Body of pancreas (tissue), 4 donors: Measurements from ENCODE around the gene DNAH8.

Experiments
- POLR2A ChIP-seq, 3 donors: fragments of 450-650 bp; IDR thresholded peaks; one replicate each; pipeline ENCODE4 v1.6.1; 2016; ENCODE audit warnings: antibody characterized with exemption in 3 of 3, mild to moderate bottlenecking in 2 of 3
- TF ChIP-seq, protein P1 (sequence below), 7 experiments: fragments of 450-650 bp in 4 of 7; fragments of 200-600 bp in 3 of 7; sonication (generic) in 3 of 7; IDR thresholded peaks; one replicate each; pipeline ENCODE4 v1.5.1; 2016 to 2019; ENCODE audit warnings: antibody characterized with exemption in 7 of 7

- TF ChIP-seq, protein P1, sequence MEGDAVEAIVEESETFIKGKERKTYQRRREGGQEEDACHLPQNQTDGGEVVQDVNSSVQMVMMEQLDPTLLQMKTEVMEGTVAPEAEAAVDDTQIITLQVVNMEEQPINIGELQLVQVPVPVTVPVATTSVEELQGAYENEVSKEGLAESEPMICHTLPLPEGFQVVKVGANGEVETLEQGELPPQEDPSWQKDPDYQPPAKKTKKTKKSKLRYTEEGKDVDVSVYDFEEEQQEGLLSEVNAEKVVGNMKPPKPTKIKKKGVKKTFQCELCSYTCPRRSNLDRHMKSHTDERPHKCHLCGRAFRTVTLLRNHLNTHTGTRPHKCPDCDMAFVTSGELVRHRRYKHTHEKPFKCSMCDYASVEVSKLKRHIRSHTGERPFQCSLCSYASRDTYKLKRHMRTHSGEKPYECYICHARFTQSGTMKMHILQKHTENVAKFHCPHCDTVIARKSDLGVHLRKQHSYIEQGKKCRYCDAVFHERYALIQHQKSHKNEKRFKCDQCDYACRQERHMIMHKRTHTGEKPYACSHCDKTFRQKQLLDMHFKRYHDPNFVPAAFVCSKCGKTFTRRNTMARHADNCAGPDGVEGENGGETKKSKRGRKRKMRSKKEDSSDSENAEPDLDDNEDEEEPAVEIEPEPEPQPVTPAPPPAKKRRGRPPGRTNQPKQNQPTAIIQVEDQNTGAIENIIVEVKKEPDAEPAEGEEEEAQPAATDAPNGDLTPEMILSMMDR (IDR thresholded peaks at IDR 0.05) = no peak
- TF ChIP-seq POLR2A (IDR thresholded peaks at IDR 0.05) = no peak
These were observed 9.2 kb downstream of the DNAH8 start for GRCh38 chr6:38724343-38724742.
